Measurements from ENCODE around the gene ITFG2. TPM values are rescaled to one million over a fixed set of nuclear protein-coding genes. Genes with fewer than 3 reads are reported as not detected.

Gene ITFG2
- total and polyA plus RNA-seq, 2 experiments from 2014 or later: 20.9 to 23.5 TPM

DNA sequence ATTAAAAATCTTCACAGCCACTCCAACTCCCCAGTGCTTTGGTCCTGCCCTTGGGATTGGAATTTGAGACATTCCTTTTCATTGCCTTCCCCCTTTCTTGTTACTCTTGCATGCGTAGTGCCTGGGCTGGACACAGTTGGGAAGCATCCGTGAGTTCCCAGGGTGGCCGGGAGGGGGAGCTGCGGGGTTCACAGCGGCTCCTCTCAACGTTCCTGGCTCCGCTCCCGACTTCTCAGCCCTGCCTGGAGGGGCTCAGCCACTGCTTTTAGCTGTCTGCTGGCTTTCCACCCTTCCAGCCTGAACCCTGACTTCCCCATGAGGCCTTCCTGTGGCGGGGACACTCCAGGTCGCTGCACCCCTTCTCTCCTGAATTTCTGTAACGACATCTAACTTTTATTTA lies 41.2 kb downstream of the ITFG2 start:
- no peak overlapping the region for H3K4me2 ChIP-seq
- no peaks in the 10 kb centered on the region for H3K9me3 ChIP-seq (ENCODE audit: low read depth)
- no peaks in the 10 kb centered on the region for H3K9me2 ChIP-seq (replicated peaks; ENCODE audit: insufficient read depth)
- H3K27ac ChIP-seq: no peak overlapping the region
- 18% methylated on average over 11 of the region's 11 CpGs for WGBS (ENCODE audit: low lambda C conversion rate, missing lambda C conversion rate)
- no peak overlapping the region for H3K4me3 ChIP-seq
- DNase-seq (ENCODE audit: low spot score): peak; percentile 89
- no peak overlapping the region for H2AFZ ChIP-seq
- TF ChIP-seq EZH2phosphoT487 (IDR thresholded peaks at IDR 0.05; ENCODE audit: low read depth, severe bottlenecking, unreplicated experiment): no peak
- no peak for TF ChIP-seq EZH2 (IDR thresholded peaks at IDR 0.05; ENCODE audit: borderline replicate concordance)
- TF ChIP-seq, protein P1, sequence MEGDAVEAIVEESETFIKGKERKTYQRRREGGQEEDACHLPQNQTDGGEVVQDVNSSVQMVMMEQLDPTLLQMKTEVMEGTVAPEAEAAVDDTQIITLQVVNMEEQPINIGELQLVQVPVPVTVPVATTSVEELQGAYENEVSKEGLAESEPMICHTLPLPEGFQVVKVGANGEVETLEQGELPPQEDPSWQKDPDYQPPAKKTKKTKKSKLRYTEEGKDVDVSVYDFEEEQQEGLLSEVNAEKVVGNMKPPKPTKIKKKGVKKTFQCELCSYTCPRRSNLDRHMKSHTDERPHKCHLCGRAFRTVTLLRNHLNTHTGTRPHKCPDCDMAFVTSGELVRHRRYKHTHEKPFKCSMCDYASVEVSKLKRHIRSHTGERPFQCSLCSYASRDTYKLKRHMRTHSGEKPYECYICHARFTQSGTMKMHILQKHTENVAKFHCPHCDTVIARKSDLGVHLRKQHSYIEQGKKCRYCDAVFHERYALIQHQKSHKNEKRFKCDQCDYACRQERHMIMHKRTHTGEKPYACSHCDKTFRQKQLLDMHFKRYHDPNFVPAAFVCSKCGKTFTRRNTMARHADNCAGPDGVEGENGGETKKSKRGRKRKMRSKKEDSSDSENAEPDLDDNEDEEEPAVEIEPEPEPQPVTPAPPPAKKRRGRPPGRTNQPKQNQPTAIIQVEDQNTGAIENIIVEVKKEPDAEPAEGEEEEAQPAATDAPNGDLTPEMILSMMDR (IDR thresholded peaks at IDR 0.05; ENCODE audit: poor library complexity): peak; percentile 80
- no peaks in the 10 kb centered on the region for H4K20me1 ChIP-seq (ENCODE audit: insufficient read depth, poor library complexity, severe bottlenecking)
- no peaks in the 10 kb centered on the region for H3K27me3 ChIP-seq
- peaks cover 3% of the 10 kb centered on the region for H3K4me1 ChIP-seq (ENCODE audit: insufficient read depth)
- no peaks in the 10 kb centered on the region for H3K79me2 ChIP-seq
- no peaks in the 10 kb centered on the region for H3K36me3 ChIP-seq (replicated peaks; ENCODE audit: insufficient read depth, low read depth)

DNA sequence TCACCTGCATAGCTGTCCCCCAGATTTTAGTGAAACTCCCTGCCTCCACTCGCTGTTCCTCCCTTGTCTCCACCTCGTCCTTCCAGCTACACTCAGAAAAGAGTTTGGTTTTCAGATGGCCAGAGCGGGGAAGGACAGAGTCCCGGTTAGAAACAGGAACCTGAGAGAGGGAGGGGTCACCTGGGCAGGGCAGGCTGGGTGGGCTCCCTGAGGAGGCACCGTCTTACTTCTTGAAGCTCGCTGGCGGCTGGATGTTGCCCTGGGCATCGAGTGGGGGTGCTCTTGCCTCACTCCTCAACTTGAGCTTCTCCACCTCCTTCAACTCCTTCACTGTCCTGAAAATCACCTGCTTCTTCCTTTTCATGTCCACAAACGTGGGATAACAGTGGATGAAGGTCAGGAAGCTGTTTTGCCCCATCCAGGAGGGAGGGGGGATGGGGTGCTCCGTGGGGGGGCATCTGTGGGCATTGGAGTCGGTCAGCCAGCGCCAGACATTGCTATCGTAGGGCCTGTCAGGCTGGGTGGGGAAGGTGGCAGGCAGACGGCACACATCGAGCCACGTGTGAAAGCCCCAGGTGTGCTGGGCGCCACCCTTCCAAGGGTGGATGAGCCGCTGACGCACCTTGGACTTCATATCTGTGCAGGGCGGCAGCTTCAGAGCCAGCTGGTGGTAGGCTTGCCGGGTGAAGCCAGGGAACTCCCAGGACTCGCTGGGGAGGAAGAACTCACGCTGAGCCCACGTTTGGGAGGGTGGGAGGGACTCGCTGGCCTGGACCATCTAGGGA lies 42.4 kb downstream of the ITFG2 start:
- no peaks in the 10 kb centered on the region for H3K4me1 ChIP-seq (ENCODE audit: insufficient read depth)
- no peak overlapping the region for H3K27ac ChIP-seq
- TF ChIP-seq EZH2 (IDR thresholded peaks at IDR 0.05; ENCODE audit: borderline replicate concordance): no peak
- TF ChIP-seq, protein P1 (IDR thresholded peaks at IDR 0.05; ENCODE audit: poor library complexity): no peak
- no peak for TF ChIP-seq EZH2phosphoT487 (IDR thresholded peaks at IDR 0.05; ENCODE audit: low read depth, severe bottlenecking, unreplicated experiment)
- H3K36me3 ChIP-seq (replicated peaks; ENCODE audit: insufficient read depth, low read depth): no peaks in the 10 kb centered on the region
- no peaks in the 10 kb centered on the region for H3K27me3 ChIP-seq
- WGBS (ENCODE audit: low lambda C conversion rate, missing lambda C conversion rate): 86% methylated on average over 24 of the region's 25 CpGs
- H3K79me2 ChIP-seq: no peaks in the 10 kb centered on the region
- H3K9me2 ChIP-seq (replicated peaks; ENCODE audit: insufficient read depth): no peaks in the 10 kb centered on the region
- no peak overlapping the region for H2AFZ ChIP-seq
- H3K9me3 ChIP-seq (ENCODE audit: low read depth): no peaks in the 10 kb centered on the region
- no peak overlapping the region for H3K4me2 ChIP-seq
- no peaks in the 10 kb centered on the region for H4K20me1 ChIP-seq (ENCODE audit: insufficient read depth, poor library complexity, severe bottlenecking)
- H3K4me3 ChIP-seq: no peak overlapping the region
- no peak for DNase-seq (ENCODE audit: low spot score)

DNA sequence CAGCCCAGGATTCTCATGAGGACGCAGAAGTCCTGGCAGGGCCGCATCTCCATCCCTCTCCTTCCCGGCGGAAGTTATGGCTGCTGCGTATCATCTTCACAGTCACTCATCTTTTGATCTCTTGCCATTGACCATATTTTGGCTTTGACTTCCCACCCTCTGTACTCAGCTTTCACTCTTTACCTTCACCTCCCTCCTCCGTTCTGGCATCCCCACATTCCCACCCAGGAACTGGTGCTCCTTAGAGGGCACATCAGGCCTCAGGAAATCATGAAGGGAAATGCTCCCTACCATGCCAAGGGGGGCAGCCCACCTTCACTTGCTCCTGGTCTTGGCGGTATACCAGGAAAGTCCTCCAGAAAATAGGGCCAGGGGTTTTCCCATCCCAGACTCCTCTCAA lies 43.1 kb downstream of the ITFG2 start:
- TF ChIP-seq, protein P1 (IDR thresholded peaks at IDR 0.05; ENCODE audit: poor library complexity): no peak
- TF ChIP-seq EZH2phosphoT487 (IDR thresholded peaks at IDR 0.05; ENCODE audit: low read depth, severe bottlenecking, unreplicated experiment) (no peak), EZH2 (IDR thresholded peaks at IDR 0.05; ENCODE audit: borderline replicate concordance) (no peak)
- Histone ChIP-seq H3K9me3 (ENCODE audit: low read depth) (no peaks in the 10 kb centered on the region), H3K4me3 (no peak overlapping the region), H3K79me2 (no peaks in the 10 kb centered on the region), H3K4me2 (no peak overlapping the region), H3K9me2 (replicated peaks; ENCODE audit: insufficient read depth) (no peaks in the 10 kb centered on the region), H4K20me1 (ENCODE audit: insufficient read depth, poor library complexity, severe bottlenecking) (no peaks in the 10 kb centered on the region), H3K4me1 (ENCODE audit: insufficient read depth) (no peaks in the 10 kb centered on the region), H3K36me3 (replicated peaks; ENCODE audit: insufficient read depth, low read depth) (no peaks in the 10 kb centered on the region), H2AFZ (no peak overlapping the region), H3K27me3 (no peaks in the 10 kb centered on the region), H3K27ac (no peak overlapping the region)
- DNase-seq (ENCODE audit: low spot score): no peak
- WGBS (ENCODE audit: low lambda C conversion rate, missing lambda C conversion rate): 96% methylated on average over 6 of the region's 7 CpGs

All from hepatocyte (in vitro differentiated cells).